Measurements from ENCODE around the gene RPL18A.

GRCh38 chr19:17860993-17861360, 1.3 kb downstream of the RPL18A start:
- TF ChIP-seq POLR2A (IDR thresholded peaks at IDR 0.05) (no peak), CTCF (IDR thresholded peaks at IDR 0.05) (no peak)
